Eye (tissue), 1 donor: ENCODE results near the gene LDB2.
"Not testable (repeated sequence)": the region's sequence is repeated elsewhere in the genome, so short reads cannot be mapped to it uniquely, and the experiment has no call there.

ENCODE experiments used
- DNase-seq: peaks from one replicate; pipeline ENCODE4 v3.0.0-alpha.2; 2015

The LDB2 gene

GRCh38 chr4:16530688-16531635 lies 367.5 kb downstream of the LDB2 start:
- no peak for DNase-seq

- DNase-seq: no peak
Observed at GRCh38 chr4:16524911-16525554, 373.4 kb downstream of the LDB2 start.

GRCh38 chr4:16524406-16524805 lies 374.0 kb downstream of the LDB2 start:
- peak; percentile 18 for DNase-seq

- not testable (repeated sequence) for DNase-seq
Observed at GRCh38 chr4:16523526-16523925, 374.9 kb downstream of the LDB2 start.

- DNase-seq: no peak
Observed at GRCh38 chr4:16521156-16521915, 377.1 kb downstream of the LDB2 start.

GRCh38 chr4:16516796-16517439 lies 381.5 kb downstream of the LDB2 start:
- peak; percentile 79 for DNase-seq

GRCh38 chr4:16513876-16514275 lies 384.6 kb downstream of the LDB2 start:
- DNase-seq: no peak

GRCh38 chr4:16508968-16509367 lies 389.5 kb downstream of the LDB2 start:
- DNase-seq: no peak

GRCh38 chr4:16505726-16506125 lies 392.7 kb downstream of the LDB2 start:
- peak; percentile 52 for DNase-seq

GRCh38 chr4:16505267-16505666 lies 393.2 kb downstream of the LDB2 start:
- no peak for DNase-seq

GRCh38 chr4:16503421-16504100 lies 394.9 kb downstream of the LDB2 start:
- no peak for DNase-seq

- no peak for DNase-seq
Observed at GRCh38 chr4:16498978-16499377, 399.5 kb downstream of the LDB2 start.

GRCh38 chr4:16496501-16496900 lies 401.9 kb downstream of the LDB2 start:
- no peak for DNase-seq

GRCh38 chr4:16492872-16493271 lies 405.6 kb downstream of the LDB2 start:
- no peak for DNase-seq

- no peak for DNase-seq
Observed at GRCh38 chr4:16489226-16489625, 409.2 kb downstream of the LDB2 start.

GRCh38 chr4:16488084-16488483 lies 410.4 kb downstream of the LDB2 start:
- no peak for DNase-seq

GRCh38 chr4:16484711-16485110 lies 413.7 kb downstream of the LDB2 start:
- no peak for DNase-seq

- DNase-seq: no peak
Observed at GRCh38 chr4:16483540-16483939, 414.9 kb downstream of the LDB2 start.

GRCh38 chr4:16480011-16480410 lies 418.4 kb downstream of the LDB2 start:
- no peak for DNase-seq

- DNase-seq: no peak
Observed at GRCh38 chr4:16472537-16472936, 425.9 kb downstream of the LDB2 start.

GRCh38 chr4:16467061-16467460 lies 431.4 kb downstream of the LDB2 start:
- no peak for DNase-seq

GRCh38 chr4:16466581-16466980 lies 431.9 kb downstream of the LDB2 start:
- DNase-seq: no peak
